Trophoblast cell (in vitro differentiated cells and primary cell): ENCODE measurements around the gene SLC25A41.
"Not testable (repeated sequence)": the region's sequence is repeated elsewhere in the genome, so short reads cannot be mapped to it uniquely, and the experiment has no call there.

ENCODE experiments used
- DNase-seq, 2 donors: peaks; one replicate each; pipeline ENCODE4 v3.0.0-alpha.2; 2016
- H2AFZ ChIP-seq: 2 replicates; pipeline ENCODE4 v1.6.1; 2013; ENCODE audit warnings: low read length, moderate library complexity, mild to moderate bottlenecking; ENCODE audit not compliant: insufficient read depth, poor library complexity
- H2AK5ac ChIP-seq: 2 replicates; pipeline ENCODE4 v1.6.1; 2013; ENCODE audit warnings: mild to moderate bottlenecking, low read length
- H2BK120ac ChIP-seq: 2 replicates; pipeline ENCODE4 v1.6.1; 2013; ENCODE audit warnings: low read length, mild to moderate bottlenecking, moderate library complexity; ENCODE audit not compliant: insufficient read depth, poor library complexity
- H2BK12ac ChIP-seq: 2 replicates; pipeline ENCODE4 v1.6.1; 2013; ENCODE audit warnings: mild to moderate bottlenecking, low read length, moderate library complexity
- H2BK5ac ChIP-seq: 2 replicates; pipeline ENCODE4 v1.6.1; 2013; ENCODE audit warnings: low read length, low read depth, moderate library complexity, mild to moderate bottlenecking; ENCODE audit not compliant: poor library complexity
- H3K14ac ChIP-seq: 2 replicates; pipeline ENCODE4 v1.6.1; 2013; ENCODE audit warnings: mild to moderate bottlenecking, low read length
- H3K18ac ChIP-seq: 2 replicates; pipeline ENCODE4 v1.6.1; 2013; ENCODE audit warnings: mild to moderate bottlenecking, low read length
- H3K23ac ChIP-seq: 2 replicates; pipeline ENCODE4 v1.6.1; 2013; ENCODE audit warnings: low read length
- H3K27ac ChIP-seq: 2 replicates; pipeline ENCODE4 v1.5.1; 2013; ENCODE audit warnings: low read depth, mild to moderate bottlenecking, inconsistent platforms, low read length, moderate library complexity
- H3K27me3 ChIP-seq: 2 replicates; pipeline ENCODE4 v1.6.1; 2013; ENCODE audit warnings: inconsistent platforms, mild to moderate bottlenecking, low read length, moderate library complexity; ENCODE audit not compliant: insufficient read depth
- H3K36me3 ChIP-seq, 2 experiments: 1 replicate in 1 of 2; 2 replicates in 1 of 2; pipeline ENCODE4 v1.6.1; 2013; ENCODE audit warnings: low read length in 2 of 2, mild to moderate bottlenecking in 2 of 2, moderate library complexity in 1 of 2; ENCODE audit not compliant: insufficient read depth in 2 of 2, control insufficient read depth in 1 of 2
- H3K4ac ChIP-seq: 2 replicates; pipeline ENCODE4 v1.6.1; 2013; ENCODE audit warnings: low read depth, mild to moderate bottlenecking, low read length, moderate library complexity
- H3K4me1 ChIP-seq, 2 experiments: 1 replicate in 1 of 2; 2 replicates in 1 of 2; pipeline ENCODE4 v1.6.1; 2013; ENCODE audit warnings: low read length in 2 of 2, mild to moderate bottlenecking in 2 of 2, moderate library complexity in 1 of 2; ENCODE audit not compliant: insufficient read depth in 2 of 2, control insufficient read depth in 1 of 2
- H3K4me2 ChIP-seq: 2 replicates; pipeline ENCODE4 v1.6.1; 2013; ENCODE audit warnings: inconsistent platforms, mild to moderate bottlenecking, low read length, moderate library complexity
- H3K4me3 ChIP-seq: 2 replicates; pipeline ENCODE4 v1.5.1; 2013; ENCODE audit warnings: mild to moderate bottlenecking, low read depth, low read length, inconsistent platforms
- H3K79me1 ChIP-seq: one replicate; pipeline ENCODE4 v1.6.1; 2013; ENCODE audit warnings: low read length
- H3K79me2 ChIP-seq: 2 replicates; pipeline ENCODE4 v1.6.1; 2013; ENCODE audit warnings: low read length, mild to moderate bottlenecking; ENCODE audit not compliant: control insufficient read depth, insufficient read depth, poor library complexity
- H3K9ac ChIP-seq: 2 replicates; pipeline ENCODE4 v1.6.1; 2013; ENCODE audit warnings: mild to moderate bottlenecking, low read length
- H3K9me3 ChIP-seq: 2 replicates; pipeline ENCODE4 v1.6.1; 2013; ENCODE audit warnings: low read depth, mild to moderate bottlenecking, control low read depth, inconsistent platforms, low read length; ENCODE audit not compliant: insufficient read depth
- H4K12ac ChIP-seq: 2 replicates; pipeline ENCODE4 v1.6.1; 2013; ENCODE audit warnings: low read depth, mild to moderate bottlenecking, low read length, moderate library complexity
- H4K8ac ChIP-seq: 2 replicates; pipeline ENCODE4 v1.6.1; 2013; ENCODE audit warnings: low read depth, mild to moderate bottlenecking, low read length, moderate library complexity
- H4K91ac ChIP-seq: one replicate; pipeline ENCODE4 v1.6.1; 2013; ENCODE audit warnings: low read depth, mild to moderate bottlenecking, low read length, moderate library complexity
- WGBS: extraction: QIAGEN DNeasy Blood & Tissue Kit; methylation state at CpG from one replicate; pipeline ENCODE4 v1.1.7; 2013; ENCODE audit warnings: missing lambda C conversion rate; ENCODE audit not compliant: insufficient read length, insufficient coverage; ENCODE audit errors: extremely low coverage; 5-methylcytosine and 5-hydroxymethylcytosine counted together

The SLC25A41 gene

DNA sequence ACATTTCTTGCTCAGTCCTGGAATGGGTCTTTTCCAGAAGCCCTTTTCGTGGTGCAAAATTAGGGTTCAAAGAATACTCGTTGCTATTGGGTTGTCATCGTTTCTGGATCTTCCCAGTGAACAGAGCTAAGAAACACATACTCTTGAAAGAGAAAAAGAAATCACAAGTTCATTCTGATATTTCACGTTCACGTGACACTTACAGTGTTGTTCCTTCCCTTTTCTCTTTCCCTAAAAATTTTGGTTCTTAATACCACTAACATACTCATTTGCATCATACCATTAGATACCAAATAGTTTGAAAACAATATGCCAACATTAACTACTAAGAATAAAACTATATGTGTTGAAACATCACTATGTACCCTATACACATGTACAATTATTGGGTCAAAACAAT, 27.2 kb downstream of the SLC25A41 start:
- Histone ChIP-seq H3K79me2 (no peaks in the 10 kb centered on the region), H3K23ac (no peak overlapping the region), H4K12ac (no peak overlapping the region), H3K27me3 (no peaks in the 10 kb centered on the region), H3K27ac (no peak overlapping the region), H3K4ac (no peak overlapping the region), H3K36me3 (no peaks in the 10 kb centered on the region), H2BK12ac (no peak overlapping the region), H3K4me2 (no peak overlapping the region), H3K4me1 (no peaks in the 10 kb centered on the region), H3K9ac (no peak overlapping the region), H2AK5ac (no peak overlapping the region), H2BK5ac (no peak overlapping the region), H3K9me3 (no peaks in the 10 kb centered on the region), H2BK120ac (no peak overlapping the region), H4K8ac (no peak overlapping the region), H3K18ac (no peak overlapping the region), H3K14ac (no peak overlapping the region), H3K79me1 (no peaks in the 10 kb centered on the region), H2AFZ (no peak overlapping the region), H3K4me3 (no peak overlapping the region), H4K91ac (no peak overlapping the region)
- no CpG with 5 or more reads among the region's 5 CpGs for whole genome bisulfite sequencing
- no peak for DNase-seq

- H3K79me1 ChIP-seq, result no peaks in the 10 kb centered on the region
- H4K12ac ChIP-seq, result no peak overlapping the region
- no peak overlapping the region for H2BK5ac ChIP-seq
- no peak overlapping the region for H2AK5ac ChIP-seq
- no peaks in the 10 kb centered on the region for H3K79me2 ChIP-seq
- H2BK12ac ChIP-seq, result no peak overlapping the region
- H3K4ac ChIP-seq, result no peak overlapping the region
- H3K36me3 ChIP-seq, result no peaks in the 10 kb centered on the region
- no peaks in the 10 kb centered on the region for H3K4me1 ChIP-seq
- no peak overlapping the region for H3K9ac ChIP-seq
- no peaks in the 10 kb centered on the region for H3K27me3 ChIP-seq
- no peak overlapping the region for H2BK120ac ChIP-seq
- H3K4me2 ChIP-seq, result no peak overlapping the region
- no peaks in the 10 kb centered on the region for H3K9me3 ChIP-seq
- no CpG with 5 or more reads among the region's 22 CpGs for WGBS
- H4K91ac ChIP-seq, result no peak overlapping the region
- DNase-seq, result no peak
- H3K14ac ChIP-seq, result no peak overlapping the region
- no peak overlapping the region for H4K8ac ChIP-seq
- H3K27ac ChIP-seq, result no peak overlapping the region
- no peak overlapping the region for H3K23ac ChIP-seq
- no peak overlapping the region for H2AFZ ChIP-seq
- no peak overlapping the region for H3K18ac ChIP-seq
- no peak overlapping the region for H3K4me3 ChIP-seq
Measured at GRCh38 chr19:6402837-6403608, 30.5 kb downstream of the SLC25A41 start.

GRCh38 chr19:6402058-6402457, 31.5 kb downstream of the SLC25A41 start:
- Histone ChIP-seq H3K14ac (no peak overlapping the region), H2AK5ac (no peak overlapping the region), H4K91ac (no peak overlapping the region), H2AFZ (no peak overlapping the region), H3K27me3 (no peaks in the 10 kb centered on the region), H3K4me2 (no peak overlapping the region), H3K27ac (no peak overlapping the region), H3K9me3 (no peaks in the 10 kb centered on the region), H3K36me3 (no peaks in the 10 kb centered on the region), H4K12ac (no peak overlapping the region), H3K9ac (no peak overlapping the region), H3K18ac (no peak overlapping the region), H3K4me3 (no peak overlapping the region), H3K23ac (no peak overlapping the region), H3K4ac (no peak overlapping the region), H2BK12ac (no peak overlapping the region), H2BK120ac (no peak overlapping the region), H2BK5ac (no peak overlapping the region), H4K8ac (no peak overlapping the region), H3K79me2 (no peaks in the 10 kb centered on the region), H3K4me1 (no peaks in the 10 kb centered on the region), H3K79me1 (no peaks in the 10 kb centered on the region)
- DNase-seq, result no peak
- no CpG with 5 or more reads among the region's 10 CpGs for WGBS

- H4K91ac ChIP-seq, H2AK5ac ChIP-seq, DNase-seq, H3K27ac ChIP-seq, H2AFZ ChIP-seq, H2BK12ac ChIP-seq, H4K8ac ChIP-seq, H3K14ac ChIP-seq, H3K4ac ChIP-seq, H3K36me3 ChIP-seq, H3K23ac ChIP-seq, H4K12ac ChIP-seq, H2BK5ac ChIP-seq, H3K9ac ChIP-seq, H3K9me3 ChIP-seq, H3K27me3 ChIP-seq, H3K4me1 ChIP-seq, H2BK120ac ChIP-seq, H3K4me3 ChIP-seq, H3K18ac ChIP-seq, H3K79me1 ChIP-seq, H3K4me2 ChIP-seq, H3K79me2 ChIP-seq: not testable (repeated sequence)
- WGBS, result no CpG with 5 or more reads among the region's 23 CpGs
Measured at GRCh38 chr19:6400062-6400944, 33.3 kb downstream of the SLC25A41 start.
